Liver (tissue), 9 donors: ENCODE measurements around the gene TP53AIP1. TPM values are rescaled to one million over a fixed set of nuclear protein-coding genes. Genes with fewer than 3 reads are reported as not detected.

ENCODE experiments used
- DNase-seq: peaks from one replicate; pipeline ENCODE4 v3.0.0-alpha.2; 2017; ENCODE audit warnings: low spot score
- H3K27ac ChIP-seq, 2 donors: one replicate each; pipeline ENCODE4 v1.7.0; 2013; ENCODE audit warnings: inconsistent platforms in 2 of 2, low read length in 2 of 2, control low read depth in 1 of 2, low read depth in 1 of 2, mild to moderate bottlenecking in 1 of 2
- H3K27me3 ChIP-seq, 4 donors: one replicate each; pipeline versions ENCODE4 v1.6.1 to v1.7.0; 2013; ENCODE audit warnings: low read length in 3 of 4, inconsistent platforms in 1 of 4, mild to moderate bottlenecking in 1 of 4, moderate library complexity in 1 of 4; ENCODE audit not compliant: control insufficient read depth in 4 of 4, insufficient read depth in 4 of 4
- H3K36me3 ChIP-seq, 4 donors: one replicate each; pipeline versions ENCODE4 v1.6.1 to v1.7.0; 2013; ENCODE audit warnings: low read length in 3 of 4, mild to moderate bottlenecking in 3 of 4, low read depth in 1 of 4, moderate library complexity in 1 of 4; ENCODE audit not compliant: control insufficient read depth in 4 of 4, insufficient read depth in 3 of 4
- H3K4me1 ChIP-seq, 4 donors: one replicate each; pipeline versions ENCODE4 v1.6.1 to v1.7.0; 2013; ENCODE audit warnings: low read length in 3 of 4, mild to moderate bottlenecking in 3 of 4, moderate library complexity in 1 of 4; ENCODE audit not compliant: control insufficient read depth in 4 of 4, insufficient read depth in 4 of 4
- H3K4me3 ChIP-seq, 3 donors: one replicate each; pipeline versions ENCODE4 v1.6.1 to v1.7.0; 2013; ENCODE audit warnings: low read length in 3 of 3, control low read depth in 1 of 3, low read depth in 1 of 3, mild to moderate bottlenecking in 1 of 3
- H3K9ac ChIP-seq, 2 donors: one replicate each; pipeline ENCODE4 v1.7.0; 2013; ENCODE audit warnings: low read length in 2 of 2, mild to moderate bottlenecking in 2 of 2, moderate library complexity in 2 of 2, control low read depth in 1 of 2, low read depth in 1 of 2
- H3K9me3 ChIP-seq, 4 donors: one replicate each; pipeline versions ENCODE4 v1.6.1 to v1.7.0; 2013; ENCODE audit warnings: low read length in 3 of 4; ENCODE audit not compliant: control insufficient read depth in 4 of 4
- EGR1 ChIP-seq, 2 donors: IDR thresholded peaks; 2 replicates each; pipeline ENCODE4 v1.6.1; 2016 to 2018; ENCODE audit warnings: antibody characterized with exemption in 2 of 2, low read depth in 2 of 2
- FOXA1 ChIP-seq: IDR thresholded peaks from 2 replicates; pipeline ENCODE4 v1.6.1; 2016; ENCODE audit warnings: antibody characterized with exemption
- FOXA2 ChIP-seq: IDR thresholded peaks from 2 replicates; pipeline ENCODE4 v1.6.1; 2016; ENCODE audit warnings: antibody characterized with exemption
- GABPA ChIP-seq, 2 donors: IDR thresholded peaks in 1 of 2; conservative IDR thresholded peaks in 1 of 2; 2 replicates each; pipeline ENCODE4 v1.6.1; 2016; ENCODE audit warnings: antibody characterized with exemption in 2 of 2, mild to moderate bottlenecking in 1 of 2, moderate library complexity in 1 of 2
- HNF4A ChIP-seq, 2 donors: conservative IDR thresholded peaks; 2 replicates each; pipeline ENCODE4 v1.6.1; 2016; ENCODE audit warnings: antibody characterized with exemption in 2 of 2, mild to moderate bottlenecking in 2 of 2
- HNF4G ChIP-seq: IDR thresholded peaks from 2 replicates; pipeline ENCODE4 v1.6.1; 2016; ENCODE audit warnings: antibody characterized with exemption
- JUND ChIP-seq, 2 donors: IDR thresholded peaks; 2 replicates each; pipeline ENCODE4 v1.6.1; 2016; ENCODE audit warnings: antibody characterized with exemption in 2 of 2
- NR2F2 ChIP-seq: IDR thresholded peaks from 2 replicates; pipeline ENCODE4 v1.6.1; 2016; ENCODE audit warnings: antibody characterized with exemption
- RAD21 ChIP-seq, 2 donors: IDR thresholded peaks; 2 replicates each; pipeline ENCODE4 v1.6.1; 2016; ENCODE audit warnings: antibody characterized with exemption in 2 of 2, mild to moderate bottlenecking in 2 of 2
- RXRA ChIP-seq, 2 donors: IDR thresholded peaks; 2 replicates each; pipeline ENCODE4 v1.6.1; 2017 to 2018; ENCODE audit warnings: antibody characterized with exemption in 2 of 2, mild to moderate bottlenecking in 1 of 2
- SP1 ChIP-seq: IDR thresholded peaks from 2 replicates; pipeline ENCODE4 v1.6.1; 2018; ENCODE audit warnings: antibody characterized with exemption, mild to moderate bottlenecking
- TAF1 ChIP-seq: conservative IDR thresholded peaks from 2 replicates; pipeline ENCODE4 v1.6.1; 2016; ENCODE audit warnings: antibody characterized with exemption, mild to moderate bottlenecking
- YY1 ChIP-seq: IDR thresholded peaks from 2 replicates; pipeline ENCODE4 v1.6.1; 2016; ENCODE audit warnings: antibody characterized with exemption, mild to moderate bottlenecking
- WGBS: extraction: QIAGEN DNeasy Blood & Tissue Kit; methylation state at CpG from one replicate; pipeline ENCODE4 v1.1.7; 2013; 5-methylcytosine and 5-hydroxymethylcytosine counted together
- polyA plus RNA-seq, 2 donors: library from polyadenylated mRNA; stranded (reverse) in 1 of 2; unstranded in 1 of 2; fragments of 200-250 nt in 1 of 2; fragments of >200 nt in 1 of 2; fragmentation: Nextera tagmentation in 1 of 2; extraction: Ambion mirVana in 1 of 2; gene quantifications; one replicate each; pipeline versions ENCODE4 v1.2.1 to v1.2.3, GENCODE V29; 2013 to 2015
- total RNA-seq, 2 donors: library from RNA; depleted of rRNA; stranded (reverse); fragments of >200 nt; gene quantifications; one replicate each; pipeline ENCODE4 v1.2.3, GENCODE V29; 2014
- TF ChIP-seq, protein P1 (sequence below): IDR thresholded peaks from 2 replicates; pipeline ENCODE4 v1.6.1; 2016; ENCODE audit warnings: antibody characterized with exemption, mild to moderate bottlenecking
- TF ChIP-seq, protein P2 (sequence below): IDR thresholded peaks from 2 replicates; pipeline ENCODE4 v1.6.1; 2016; ENCODE audit warnings: antibody characterized with exemption
- TF ChIP-seq, protein P3 (sequence below): IDR thresholded peaks from 2 replicates; pipeline ENCODE4 v1.6.1; 2016; ENCODE audit warnings: antibody characterized with exemption
- TF ChIP-seq, protein P4 (sequence below): fragments of 150-350 bp; IDR thresholded peaks from 2 replicates; pipeline ENCODE4 v1.5.1; 2017; ENCODE audit warnings: improper control_type of control experiment, low read depth, low read length; ENCODE audit not compliant: missing input control
- TF ChIP-seq, protein P5 (sequence below): IDR thresholded peaks from 2 replicates; pipeline ENCODE4 v1.6.1; 2016; ENCODE audit warnings: antibody characterized with exemption
- donor health status: healthy.
- donor health status: healthy.
- donor health status: healthy.
- donor health status: healthy.
- donor health status: healthy.

TP53AIP1 gene
- total and polyA plus RNA-seq, 4 donors: 0.08 TPM; not detected in 3

DNA sequence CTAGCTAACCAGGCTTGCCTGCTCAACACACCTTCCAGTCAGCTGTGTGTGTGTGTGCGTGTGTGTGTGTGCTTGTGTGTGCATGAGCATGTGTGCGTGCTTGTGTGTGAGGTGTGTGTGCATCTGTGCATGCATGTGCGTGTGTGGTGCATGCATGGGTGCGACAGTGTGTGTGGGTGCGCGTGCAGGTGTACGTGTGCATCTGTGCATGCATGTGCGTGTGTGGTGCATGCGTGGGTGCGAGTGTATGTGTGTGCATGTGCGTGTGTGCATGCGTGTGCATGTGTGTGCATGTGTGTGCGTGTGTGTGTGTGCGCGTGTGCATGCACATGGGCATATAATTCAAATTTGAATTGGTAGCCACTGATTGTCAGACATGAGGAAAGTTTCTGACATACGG is 10.5 kb upstream of the TP53AIP1 start:
- peaks cover 0 to 6% (median 6%) of the 10 kb centered on the region in 4 donors for H3K4me1 ChIP-seq
- no peak overlapping the region for H3K4me3 ChIP-seq
- H3K9me3 ChIP-seq: no peaks in the 10 kb centered on the region
- H3K27me3 ChIP-seq: peaks cover 0 to 3% (median 1%) of the 10 kb centered on the region in 4 donors
- TF ChIP-seq SP1: no peak
- DNase-seq: no peak
- H3K36me3 ChIP-seq: no peaks in the 10 kb centered on the region
- no peak overlapping the region for H3K27ac ChIP-seq
- H3K9ac ChIP-seq: no peak overlapping the region
- WGBS: 92% methylated on average over 16 of the region's 16 CpGs

DNA sequence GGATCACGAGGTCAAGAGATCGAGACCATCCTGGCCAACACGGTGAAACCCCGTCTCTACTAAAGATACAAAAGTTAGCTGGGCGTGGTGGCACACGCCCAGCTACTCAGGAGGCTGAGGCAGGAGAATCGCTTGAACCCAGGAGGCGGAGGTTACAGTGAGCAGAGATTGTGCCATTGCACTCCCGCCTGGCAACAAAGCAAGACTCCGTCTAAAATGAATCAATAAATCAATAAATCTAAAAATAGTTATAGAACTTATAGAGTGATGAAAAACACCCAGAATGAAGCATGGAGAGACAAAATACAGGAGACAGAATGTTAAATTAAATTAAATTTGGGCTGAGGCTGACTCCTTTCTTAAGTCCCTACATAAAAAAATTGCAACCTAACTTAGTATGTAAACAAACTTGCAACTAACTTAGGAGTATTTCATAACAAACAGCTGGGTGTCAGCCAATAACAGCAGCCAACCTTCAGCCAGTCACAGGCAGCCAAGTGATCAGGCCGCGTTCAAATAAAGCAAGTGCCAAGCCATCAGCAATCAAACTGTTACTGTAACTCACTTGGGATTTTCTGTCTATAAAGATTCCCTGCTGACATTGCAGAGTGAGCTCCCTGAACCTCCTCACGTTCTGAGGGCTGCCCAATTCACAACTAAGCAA is 7.3 kb upstream of the TP53AIP1 start:
- Histone ChIP-seq H3K9ac (no peak overlapping the region), H3K27me3 (peaks cover 0 to 3% (median 1%) of the 10 kb centered on the region in 4 donors), H3K4me3 (no peak overlapping the region), H3K27ac (no peak overlapping the region), H3K9me3 (no peaks in the 10 kb centered on the region), H3K36me3 (no peaks in the 10 kb centered on the region), H3K4me1 (peaks cover 0 to 6% (median 6%) of the 10 kb centered on the region in 4 donors)
- WGBS: 39% methylated on average over 13 of the region's 13 CpGs
- DNase-seq: no peak
- peak; percentile 22 to 33 for TF ChIP-seq RXRA (IDR thresholded peaks at IDR 0.05)
- TF ChIP-seq, protein P1, sequence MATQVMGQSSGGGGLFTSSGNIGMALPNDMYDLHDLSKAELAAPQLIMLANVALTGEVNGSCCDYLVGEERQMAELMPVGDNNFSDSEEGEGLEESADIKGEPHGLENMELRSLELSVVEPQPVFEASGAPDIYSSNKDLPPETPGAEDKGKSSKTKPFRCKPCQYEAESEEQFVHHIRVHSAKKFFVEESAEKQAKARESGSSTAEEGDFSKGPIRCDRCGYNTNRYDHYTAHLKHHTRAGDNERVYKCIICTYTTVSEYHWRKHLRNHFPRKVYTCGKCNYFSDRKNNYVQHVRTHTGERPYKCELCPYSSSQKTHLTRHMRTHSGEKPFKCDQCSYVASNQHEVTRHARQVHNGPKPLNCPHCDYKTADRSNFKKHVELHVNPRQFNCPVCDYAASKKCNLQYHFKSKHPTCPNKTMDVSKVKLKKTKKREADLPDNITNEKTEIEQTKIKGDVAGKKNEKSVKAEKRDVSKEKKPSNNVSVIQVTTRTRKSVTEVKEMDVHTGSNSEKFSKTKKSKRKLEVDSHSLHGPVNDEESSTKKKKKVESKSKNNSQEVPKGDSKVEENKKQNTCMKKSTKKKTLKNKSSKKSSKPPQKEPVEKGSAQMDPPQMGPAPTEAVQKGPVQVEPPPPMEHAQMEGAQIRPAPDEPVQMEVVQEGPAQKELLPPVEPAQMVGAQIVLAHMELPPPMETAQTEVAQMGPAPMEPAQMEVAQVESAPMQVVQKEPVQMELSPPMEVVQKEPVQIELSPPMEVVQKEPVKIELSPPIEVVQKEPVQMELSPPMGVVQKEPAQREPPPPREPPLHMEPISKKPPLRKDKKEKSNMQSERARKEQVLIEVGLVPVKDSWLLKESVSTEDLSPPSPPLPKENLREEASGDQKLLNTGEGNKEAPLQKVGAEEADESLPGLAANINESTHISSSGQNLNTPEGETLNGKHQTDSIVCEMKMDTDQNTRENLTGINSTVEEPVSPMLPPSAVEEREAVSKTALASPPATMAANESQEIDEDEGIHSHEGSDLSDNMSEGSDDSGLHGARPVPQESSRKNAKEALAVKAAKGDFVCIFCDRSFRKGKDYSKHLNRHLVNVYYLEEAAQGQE: no peak
- TF ChIP-seq, protein P2, sequence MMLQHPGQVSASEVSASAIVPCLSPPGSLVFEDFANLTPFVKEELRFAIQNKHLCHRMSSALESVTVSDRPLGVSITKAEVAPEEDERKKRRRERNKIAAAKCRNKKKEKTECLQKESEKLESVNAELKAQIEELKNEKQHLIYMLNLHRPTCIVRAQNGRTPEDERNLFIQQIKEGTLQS: no peak
- no peak for TF ChIP-seq NR2F2
- no peak for TF ChIP-seq GABPA (IDR thresholded peaks at IDR 0.05 in 1 of 2, conservative IDR thresholded peaks at IDR 0.05 in 1 of 2)
- TF ChIP-seq, protein P3, sequence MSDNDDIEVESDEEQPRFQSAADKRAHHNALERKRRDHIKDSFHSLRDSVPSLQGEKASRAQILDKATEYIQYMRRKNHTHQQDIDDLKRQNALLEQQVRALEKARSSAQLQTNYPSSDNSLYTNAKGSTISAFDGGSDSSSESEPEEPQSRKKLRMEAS: no peak
- TF ChIP-seq YY1: no peak
- TF ChIP-seq JUND (IDR thresholded peaks at IDR 0.05): peak in 1 of 2 donors; percentile 13
- TF ChIP-seq, protein P4, sequence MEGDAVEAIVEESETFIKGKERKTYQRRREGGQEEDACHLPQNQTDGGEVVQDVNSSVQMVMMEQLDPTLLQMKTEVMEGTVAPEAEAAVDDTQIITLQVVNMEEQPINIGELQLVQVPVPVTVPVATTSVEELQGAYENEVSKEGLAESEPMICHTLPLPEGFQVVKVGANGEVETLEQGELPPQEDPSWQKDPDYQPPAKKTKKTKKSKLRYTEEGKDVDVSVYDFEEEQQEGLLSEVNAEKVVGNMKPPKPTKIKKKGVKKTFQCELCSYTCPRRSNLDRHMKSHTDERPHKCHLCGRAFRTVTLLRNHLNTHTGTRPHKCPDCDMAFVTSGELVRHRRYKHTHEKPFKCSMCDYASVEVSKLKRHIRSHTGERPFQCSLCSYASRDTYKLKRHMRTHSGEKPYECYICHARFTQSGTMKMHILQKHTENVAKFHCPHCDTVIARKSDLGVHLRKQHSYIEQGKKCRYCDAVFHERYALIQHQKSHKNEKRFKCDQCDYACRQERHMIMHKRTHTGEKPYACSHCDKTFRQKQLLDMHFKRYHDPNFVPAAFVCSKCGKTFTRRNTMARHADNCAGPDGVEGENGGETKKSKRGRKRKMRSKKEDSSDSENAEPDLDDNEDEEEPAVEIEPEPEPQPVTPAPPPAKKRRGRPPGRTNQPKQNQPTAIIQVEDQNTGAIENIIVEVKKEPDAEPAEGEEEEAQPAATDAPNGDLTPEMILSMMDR: no peak
- no peak for TF ChIP-seq EGR1 (IDR thresholded peaks at IDR 0.05; ENCODE audit: low read depth in 2 of 2)
- peak; percentile 36 to 42 for TF ChIP-seq HNF4A (conservative IDR thresholded peaks at IDR 0.05)
- TF ChIP-seq HNF4G: no peak
- TF ChIP-seq, protein P5, sequence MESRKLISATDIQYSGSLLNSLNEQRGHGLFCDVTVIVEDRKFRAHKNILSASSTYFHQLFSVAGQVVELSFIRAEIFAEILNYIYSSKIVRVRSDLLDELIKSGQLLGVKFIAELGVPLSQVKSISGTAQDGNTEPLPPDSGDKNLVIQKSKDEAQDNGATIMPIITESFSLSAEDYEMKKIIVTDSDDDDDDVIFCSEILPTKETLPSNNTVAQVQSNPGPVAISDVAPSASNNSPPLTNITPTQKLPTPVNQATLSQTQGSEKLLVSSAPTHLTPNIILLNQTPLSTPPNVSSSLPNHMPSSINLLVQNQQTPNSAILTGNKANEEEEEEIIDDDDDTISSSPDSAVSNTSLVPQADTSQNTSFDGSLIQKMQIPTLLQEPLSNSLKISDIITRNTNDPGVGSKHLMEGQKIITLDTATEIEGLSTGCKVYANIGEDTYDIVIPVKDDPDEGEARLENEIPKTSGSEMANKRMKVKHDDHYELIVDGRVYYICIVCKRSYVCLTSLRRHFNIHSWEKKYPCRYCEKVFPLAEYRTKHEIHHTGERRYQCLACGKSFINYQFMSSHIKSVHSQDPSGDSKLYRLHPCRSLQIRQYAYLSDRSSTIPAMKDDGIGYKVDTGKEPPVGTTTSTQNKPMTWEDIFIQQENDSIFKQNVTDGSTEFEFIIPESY: no peak
- no peak for TF ChIP-seq FOXA1
- TF ChIP-seq RAD21 (IDR thresholded peaks at IDR 0.05): no peak
- no peak for TF ChIP-seq TAF1
- no peak for TF ChIP-seq SP1
- no peak for TF ChIP-seq FOXA2
